SK-N-SH (cell line): ENCODE measurements around the gene LAPTM4A. TPM values are rescaled to one million over a fixed set of nuclear protein-coding genes. Genes with fewer than 3 reads are reported as not detected.

Experiments used
- CTCF ChIA-PET: fragments of 300-600, 350-600 bp; formaldehyde crosslinking; extraction: SDS; loops from one replicate; lab custom pipeline; 2021; lab: Yijun Ruan, JAX
- POLR2A ChIA-PET: fragments of 350-600 bp; sonication (Branson Sonifier 250); formaldehyde crosslinking; extraction: SDS; loops from one replicate; lab custom pipeline; 2020; ENCODE audit warnings: antibody characterized with exemption, inconsistent platforms; lab: Yijun Ruan, JAX
- DNase-seq: peaks from one replicate; pipeline ENCODE4 v3.0.0; 2012
- H2AFZ ChIP-seq: fragments of 200-600 bp; sonication (generic); 2 replicates; pipeline ENCODE4 v1.8.1; 2016; ENCODE audit warnings: antibody characterized with exemption, mild to moderate bottlenecking, low read depth
- H3F3A ChIP-seq: fragments of 200-600 bp; sonication (generic); replicated peaks from 2 replicates; pipeline ENCODE3; 2016; ENCODE audit warnings: antibody characterized with exemption, mild to moderate bottlenecking; ENCODE audit not compliant: insufficient read depth
- H3K27ac ChIP-seq, 2 experiments: fragments of 200-500 bp in 1 of 2; fragments of 200-600 bp in 1 of 2; sonication (Bioruptor generic) in 1 of 2; sonication (generic), shearing (Covaris generic) in 1 of 2; 2 replicates each; pipeline versions ENCODE4 v1.5.1 to v1.6.1; 2014 to 2016; ENCODE audit warnings: low read depth in 2 of 2, inconsistent platforms in 1 of 2, low read length in 1 of 2, mild to moderate bottlenecking in 1 of 2, mixed read lengths in 1 of 2
- H3K27me3 ChIP-seq: fragments of 200-600 bp; sonication (generic), shearing (Covaris generic); 2 replicates; pipeline ENCODE4 v1.6.1; 2016; ENCODE audit warnings: mixed run types; ENCODE audit not compliant: insufficient read depth
- H3K36me3 ChIP-seq, 2 experiments: fragments of 200-500 bp in 1 of 2; fragments of 200-600 bp in 1 of 2; sonication (Bioruptor generic) in 1 of 2; sonication (generic) in 1 of 2; replicated peaks in 1 of 2; 2 replicates each; pipeline versions ENCODE3 to v1.5.1; 2014 to 2016; ENCODE audit warnings: low read length in 1 of 2, mild to moderate bottlenecking in 1 of 2; ENCODE audit not compliant: insufficient read depth in 2 of 2, control insufficient read depth in 1 of 2
- H3K4me1 ChIP-seq, 2 experiments: fragments of 200-500 bp in 1 of 2; fragments of 200-600 bp in 1 of 2; sonication (Bioruptor generic) in 1 of 2; sonication (generic), shearing (Covaris generic) in 1 of 2; 2 replicates each; pipeline versions ENCODE4 v1.5.1 to v1.6.1; 2014 to 2016; ENCODE audit warnings: low read depth in 1 of 2, low read length in 1 of 2, mixed run types in 1 of 2; ENCODE audit not compliant: insufficient read depth in 2 of 2, control insufficient read depth in 1 of 2
- H3K4me2 ChIP-seq: fragments of 200-600 bp; sonication (generic), shearing (Covaris generic); 2 replicates; pipeline ENCODE4 v1.6.1; 2017; ENCODE audit warnings: mixed run types
- H3K4me3 ChIP-seq, 2 experiments: fragments of 200-500 bp in 1 of 2; fragments of 200-600 bp in 1 of 2; sonication (Bioruptor generic) in 1 of 2; sonication (generic), shearing (Covaris generic) in 1 of 2; 2 replicates each; pipeline versions ENCODE4 v1.5.1 to v1.8.1; 2014 to 2016; ENCODE audit warnings: low read depth in 2 of 2, inconsistent platforms in 1 of 2, low read length in 1 of 2, mild to moderate bottlenecking in 1 of 2, mixed read lengths in 1 of 2, moderate library complexity in 1 of 2
- H3K79me2 ChIP-seq: fragments of 200-600 bp; sonication (generic); 2 replicates; pipeline ENCODE4 v1.8.1; 2017; ENCODE audit warnings: mild to moderate bottlenecking; ENCODE audit not compliant: insufficient read depth
- H3K9ac ChIP-seq: fragments of 200-600 bp; sonication (generic); 2 replicates; pipeline ENCODE4 v1.6.1; 2017; ENCODE audit warnings: mixed run types
- H3K9me2 ChIP-seq: fragments of 200-600 bp; sonication (generic); 2 replicates; pipeline ENCODE4 v1.6.1; 2017; ENCODE audit warnings: mixed run types
- H3K9me3 ChIP-seq: fragments of 200-600 bp; sonication (generic); 2 replicates; pipeline ENCODE4 v1.6.1; 2017; ENCODE audit warnings: mixed run types, mild to moderate bottlenecking, moderate library complexity
- H4K20me1 ChIP-seq: fragments of 200-600 bp; sonication (generic); 2 replicates; pipeline ENCODE4 v1.6.1; 2017; ENCODE audit warnings: mild to moderate bottlenecking, mixed run types; ENCODE audit not compliant: insufficient read depth
- CHD2 ChIP-seq: fragments of 150-350 bp; IDR thresholded peaks from 2 replicates; pipeline ENCODE4 v1.6.1; 2018; ENCODE audit warnings: low read length; ENCODE audit not compliant: partially characterized antibody
- CTCF ChIP-seq: fragments of 200-600 bp; sonication (generic); IDR thresholded peaks from 2 replicates; pipeline ENCODE4 v1.6.1; 2017; ENCODE audit warnings: antibody characterized with exemption, mild to moderate bottlenecking, moderate library complexity
- EP300 ChIP-seq, 2 experiments: IDR thresholded peaks; 2 replicates each; pipeline versions ENCODE4 v1.4.0 to v1.6.1; 2012; ENCODE audit warnings: borderline replicate concordance in 1 of 2, low read depth in 1 of 2, low read length in 1 of 2
- EZH2phosphoT487 ChIP-seq: fragments of 200-600 bp; sonication (generic); IDR thresholded peaks from 2 replicates; pipeline ENCODE4 v1.6.1; 2017; ENCODE audit warnings: low read depth, mixed run types, mild to moderate bottlenecking, antibody characterized with exemption, moderate library complexity, borderline replicate concordance
- FOXJ3 ChIP-seq: sonication (generic); formaldehyde crosslinking; IDR thresholded peaks from 2 replicates; pipeline ENCODE4 v1.5.1; 2020; ENCODE audit warnings: mild to moderate bottlenecking, missing genetic modification reagents
- FOXM1 ChIP-seq: IDR thresholded peaks from 2 replicates; pipeline ENCODE4 v1.4.0; 2012; ENCODE audit warnings: low read depth, mild to moderate bottlenecking
- POLR2AphosphoS5 ChIP-seq: IDR thresholded peaks from 2 replicates; pipeline ENCODE4 v1.6.1; 2012; ENCODE audit warnings: low read depth, low read length
- RCOR1 ChIP-seq: fragments of 150-350 bp; IDR thresholded peaks from 2 replicates; pipeline ENCODE4 v1.6.1; 2017; ENCODE audit warnings: antibody characterized with exemption, low read length
- REST ChIP-seq: IDR thresholded peaks from 2 replicates; pipeline ENCODE4 v1.6.1; 2012; ENCODE audit warnings: mild to moderate bottlenecking, low read depth, low read length, moderate library complexity
- RFX5 ChIP-seq: IDR thresholded peaks from 2 replicates; pipeline ENCODE4 v1.6.1; 2012; ENCODE audit warnings: mild to moderate bottlenecking, improper control_type of control experiment, low read length
- TCF12 ChIP-seq: IDR thresholded peaks from 2 replicates; pipeline ENCODE4 v1.4.0; 2012
- TEAD4 ChIP-seq: IDR thresholded peaks from 2 replicates; pipeline ENCODE4 v1.4.0; 2012; ENCODE audit warnings: mild to moderate bottlenecking, borderline replicate concordance; ENCODE audit not compliant: insufficient read depth
- USF1 ChIP-seq: IDR thresholded peaks from 2 replicates; pipeline ENCODE4 v1.4.0; 2012; ENCODE audit warnings: low read depth, borderline replicate concordance
- WGBS: methylation state at CpG from one replicate; pipeline ENCODE4 v1.1.6; 2017; ENCODE audit warnings: low lambda C conversion rate; 5-methylcytosine and 5-hydroxymethylcytosine counted together
- polyA plus RNA-seq, 3 experiments: library from polyadenylated mRNA; depleted of rRNA; stranded (reverse); fragments of >200 nt; gene quantifications; 2 replicates each; pipeline ENCODE4 v1.2.3, GENCODE V29; 2012

Gene LAPTM4A
- polyA plus RNA-seq, 1 of the 3 experiments (the other 2 are of a cell fraction), result 306 TPM

GRCh38 chr2:20019747-20020146, 31.7 kb downstream of the LAPTM4A start:
- TF ChIP-seq TEAD4, result no peak
- TF ChIP-seq TCF12, result no peak
- no peak for TF ChIP-seq CTCF
- no peak for TF ChIP-seq POLR2AphosphoS5
- no peak for TF ChIP-seq FOXJ3 (CRISPR knock-in tag)
- no peak for TF ChIP-seq RCOR1
- no peak for TF ChIP-seq EP300 (IDR thresholded peaks at IDR 0.05; ENCODE audit: borderline replicate concordance in 1 of 2, low read depth in 1 of 2, low read length in 1 of 2)
- no peak for TF ChIP-seq USF1
- TF ChIP-seq EZH2phosphoT487, result no peak
- no peak for TF ChIP-seq FOXM1
- no peak for TF ChIP-seq REST
- no peak for TF ChIP-seq CHD2
- TF ChIP-seq RFX5, result no peak
- Histone ChIP-seq H3K27ac (no peak overlapping the region), H3K79me2 (no peaks in the 10 kb centered on the region), H3K9me3 (no peaks in the 10 kb centered on the region; the same call in 1 of the 2 replicates), H3K27me3 (no peaks in the 10 kb centered on the region), H3K9ac (no peak overlapping the region), H3K9me2 (no peaks in the 10 kb centered on the region), H3K4me2 (no peak overlapping the region), H3F3A (peaks cover 4% of the 10 kb centered on the region), H2AFZ (no peak overlapping the region), H3K36me3 (no peaks in the 10 kb centered on the region), H3K4me3 (no peak overlapping the region), H3K4me1 (no peaks in the 10 kb centered on the region; a peak in 1 of 4 replicates), H4K20me1 (no peaks in the 10 kb centered on the region)
- WGBS, result 87% methylated on average over 4 of the region's 4 CpGs
- no peak for DNase-seq
- ChIA-PET POLR2A (no interaction called here), CTCF (interaction anchor here (0.8 to 2.7 kb wide), 2 partner anchors 53 to 74 kb away, joined by 3 to 15 read pairs; no protein-coding TSS in a partner anchor)
